Naive thymus-derived CD4-positive, alpha-beta T cell (primary cell): ENCODE results near the gene JMJD7. TPM values are rescaled to one million over a fixed set of nuclear protein-coding genes. Genes with fewer than 3 reads are reported as not detected.

ENCODE experiments used
- ATAC-seq: fragments of 150-1000 bp; cut with Tn5 transposase; 2 replicates; pipeline ENCODE4 v1.10.0; 2021; ENCODE audit warnings: mild to moderate bottlenecking, moderate library complexity
- CTCF ChIA-PET: fragments of 350-600 bp; sonication (Branson Sonifier 250); formaldehyde crosslinking; loops from one replicate; lab custom pipeline; 2021; ENCODE audit warnings: antibody characterized with exemption; lab: Charles Lee
- POLR2A ChIA-PET: fragments of 350-600 bp; sonication (Branson Sonifier 250); formaldehyde crosslinking; loops from one replicate; lab custom pipeline; 2021; ENCODE audit warnings: antibody characterized with exemption, inconsistent platforms; lab: Charles Lee
- DNase-seq, 9 donors: peaks; one replicate each; pipeline versions ENCODE4 v3.0.0 to v3.0.0-alpha.2; 2020 to 2022; ENCODE audit warnings: mixed read lengths in 1 of 9
- H3K27ac ChIP-seq: one replicate; pipeline ENCODE4 v1.7.0; 2013; ENCODE audit warnings: mild to moderate bottlenecking, low read depth, low read length, moderate library complexity
- H3K27me3 ChIP-seq, 2 donors: one replicate each; pipeline ENCODE4 v1.7.0; 2013; ENCODE audit warnings: low read length in 2 of 2, mild to moderate bottlenecking in 2 of 2, moderate library complexity in 2 of 2; ENCODE audit not compliant: control insufficient read depth in 2 of 2, insufficient read depth in 2 of 2
- H3K36me3 ChIP-seq, 3 experiments: 1 replicate in 2 of 3; 2 replicates in 1 of 3; pipeline ENCODE4 v1.7.0; 2013; ENCODE audit warnings: low read length in 3 of 3, mild to moderate bottlenecking in 3 of 3, moderate library complexity in 1 of 3; ENCODE audit not compliant: insufficient read depth in 3 of 3, control insufficient read depth in 2 of 3
- H3K4me1 ChIP-seq, 2 donors: one replicate each; pipeline ENCODE4 v1.7.0; 2013; ENCODE audit warnings: low read length in 2 of 2, mild to moderate bottlenecking in 2 of 2, moderate library complexity in 1 of 2; ENCODE audit not compliant: control insufficient read depth in 2 of 2, insufficient read depth in 2 of 2
- H3K4me3 ChIP-seq: 2 replicates; pipeline ENCODE4 v1.7.0; 2013; ENCODE audit warnings: mild to moderate bottlenecking, low read length
- H3K9me3 ChIP-seq, 3 experiments: 1 replicate in 2 of 3; 2 replicates in 1 of 3; pipeline ENCODE4 v1.7.0; 2013; ENCODE audit warnings: low read length in 3 of 3; ENCODE audit not compliant: control insufficient read depth in 2 of 3
- H3K27ac Mint-ChIP-seq, 9 donors: one replicate each; pipeline ENCODE4 v1.8.0; 2020 to 2022; ENCODE audit warnings: mixed read lengths in 9 of 9, mild to moderate bottlenecking in 8 of 9, moderate library complexity in 5 of 9, inconsistent platforms in 2 of 9
- H3K27me3 Mint-ChIP-seq, 5 donors: one replicate each; pipeline ENCODE4 v1.8.0; 2021 to 2022; ENCODE audit warnings: mixed read lengths in 5 of 5, mild to moderate bottlenecking in 1 of 5
- H3K36me3 Mint-ChIP-seq, 5 donors: one replicate each; pipeline ENCODE4 v1.8.0; 2020 to 2022; ENCODE audit warnings: mixed read lengths in 5 of 5, mild to moderate bottlenecking in 3 of 5, inconsistent platforms in 1 of 5
- H3K4me1 Mint-ChIP-seq, 7 donors: one replicate each; pipeline ENCODE4 v1.8.0; 2020 to 2022; ENCODE audit warnings: mixed read lengths in 7 of 7, mild to moderate bottlenecking in 3 of 7, inconsistent platforms in 1 of 7
- H3K4me3 Mint-ChIP-seq, 10 donors: one replicate each; pipeline ENCODE4 v1.8.0; 2020 to 2022; ENCODE audit warnings: mild to moderate bottlenecking in 10 of 10, mixed read lengths in 10 of 10, moderate library complexity in 6 of 10, inconsistent platforms in 2 of 10
- H3K9me3 Mint-ChIP-seq, 11 donors: one replicate each; pipeline ENCODE4 v1.8.0; 2020 to 2022; ENCODE audit warnings: mixed read lengths in 11 of 11, mild to moderate bottlenecking in 4 of 11, inconsistent platforms in 1 of 11, moderate library complexity in 1 of 11
- intact Hi-C, 2 donors: fragments of 100-400 bp; cut with micrococcal nuclease; formaldehyde crosslinking; loops; one replicate each; pipeline ENCODE4 v1.15.1; 2023
- polyA plus RNA-seq, 2 donors: library from polyadenylated mRNA; unstranded; fragments of 300-500 nt; fragmentation: Illumina TruSeq; gene quantifications; one replicate each; pipeline ENCODE4 v1.2.3, GENCODE V29; 2021
- total RNA-seq, 6 experiments: library from RNA in 5 of 6; stranded (reverse) in 5 of 6; gene quantifications; 1 replicate in 5 of 6; 2 replicates in 1 of 6; pipeline ENCODE4 v1.2.3 and lab custom pipeline; 2021 to 2026

JMJD7 gene
- total and polyA plus RNA-seq, 7 experiments from 2014 or later = 22.4 to 83.7 (median 36.4) TPM

DNA sequence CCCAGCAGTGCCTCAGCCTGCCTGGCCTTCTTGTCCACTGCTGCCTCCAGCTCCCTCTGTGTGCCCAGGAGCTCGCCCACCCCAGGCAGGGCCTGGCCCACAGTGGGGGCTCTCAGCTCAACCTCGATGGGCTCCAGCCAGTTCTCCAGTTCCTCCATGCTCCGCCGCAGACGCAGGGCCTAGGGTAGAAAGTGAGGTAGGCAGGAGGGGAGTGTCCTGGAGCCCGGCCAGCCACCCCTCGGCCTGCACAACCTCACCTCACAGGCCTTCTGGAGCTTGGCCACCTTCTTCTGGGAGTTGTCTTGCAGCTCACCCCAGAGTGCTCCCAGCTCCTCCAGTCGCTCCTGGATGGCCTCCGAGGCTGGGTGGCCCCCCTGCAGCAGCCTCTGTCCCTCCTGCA is 29.4 kb downstream of the JMJD7 start:
- no peak overlapping the region for H3K4me3 ChIP-seq
- intact Hi-C loops = no loop called here
- no peaks in the 10 kb centered on the region for H3K36me3 ChIP-seq
- DNase-seq (no peak), ATAC-seq (no peak)
- Mint-ChIP-seq H3K4me3 (no peak overlapping the region), H3K4me1 (peaks cover 4 to 13% (median 6%) of the 10 kb centered on the region in 7 donors), H3K27me3 (no peaks in the 10 kb centered on the region), H3K36me3 (no peaks in the 10 kb centered on the region), H3K9me3 (no peaks in the 10 kb centered on the region), H3K27ac (no peak overlapping the region)
- H3K27ac ChIP-seq = no peak overlapping the region
- ChIA-PET POLR2A (no interaction called here), CTCF (interaction anchor here (0.5 kb wide), 1 partner anchor 46 kb away, joined by 4 read pairs; no protein-coding TSS in a partner anchor)
- H3K4me1 ChIP-seq = no peaks in the 10 kb centered on the region
- H3K9me3 ChIP-seq = no peaks in the 10 kb centered on the region
- no peaks in the 10 kb centered on the region for H3K27me3 ChIP-seq

DNA sequence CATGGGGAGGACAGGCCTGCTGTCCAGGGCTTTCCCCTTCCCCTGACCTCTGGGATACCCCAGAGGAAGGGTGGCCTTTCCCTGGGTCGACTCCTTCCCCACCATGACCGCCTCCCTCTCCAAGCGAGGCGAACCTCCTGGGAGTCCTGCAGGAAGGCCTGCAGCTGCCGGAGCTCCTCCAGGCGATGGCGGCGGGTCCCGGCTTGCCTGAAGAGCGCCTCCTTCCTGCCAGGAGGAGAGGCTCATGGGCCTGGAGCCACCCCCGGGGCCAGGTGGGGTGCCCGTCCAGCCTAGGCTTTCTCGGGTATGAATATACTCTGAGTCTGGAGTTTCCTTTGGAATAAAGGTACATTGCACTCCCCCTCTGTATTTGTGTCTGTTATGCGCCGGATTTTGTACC is 30.9 kb downstream of the JMJD7 start:
- intact Hi-C loops = no loop called here
- no peaks in the 10 kb centered on the region for H3K9me3 Mint-ChIP-seq
- no peaks in the 10 kb centered on the region for H3K4me1 ChIP-seq
- POLR2A ChIA-PET = no interaction called here
- ATAC-seq = no peak
- CTCF ChIA-PET = no interaction called here
- H3K27me3 ChIP-seq = no peaks in the 10 kb centered on the region
- H3K27ac ChIP-seq = no peak overlapping the region
- H3K4me1 Mint-ChIP-seq = peaks cover 4 to 16% (median 6%) of the 10 kb centered on the region in 7 donors
- H3K36me3 ChIP-seq = no peaks in the 10 kb centered on the region
- DNase-seq = no peak
- no peaks in the 10 kb centered on the region for H3K27me3 Mint-ChIP-seq
- no peaks in the 10 kb centered on the region for H3K9me3 ChIP-seq
- no peaks in the 10 kb centered on the region for H3K36me3 Mint-ChIP-seq
- no peak overlapping the region for H3K4me3 ChIP-seq
- no peak overlapping the region for H3K4me3 Mint-ChIP-seq
- no peak overlapping the region for H3K27ac Mint-ChIP-seq

DNA sequence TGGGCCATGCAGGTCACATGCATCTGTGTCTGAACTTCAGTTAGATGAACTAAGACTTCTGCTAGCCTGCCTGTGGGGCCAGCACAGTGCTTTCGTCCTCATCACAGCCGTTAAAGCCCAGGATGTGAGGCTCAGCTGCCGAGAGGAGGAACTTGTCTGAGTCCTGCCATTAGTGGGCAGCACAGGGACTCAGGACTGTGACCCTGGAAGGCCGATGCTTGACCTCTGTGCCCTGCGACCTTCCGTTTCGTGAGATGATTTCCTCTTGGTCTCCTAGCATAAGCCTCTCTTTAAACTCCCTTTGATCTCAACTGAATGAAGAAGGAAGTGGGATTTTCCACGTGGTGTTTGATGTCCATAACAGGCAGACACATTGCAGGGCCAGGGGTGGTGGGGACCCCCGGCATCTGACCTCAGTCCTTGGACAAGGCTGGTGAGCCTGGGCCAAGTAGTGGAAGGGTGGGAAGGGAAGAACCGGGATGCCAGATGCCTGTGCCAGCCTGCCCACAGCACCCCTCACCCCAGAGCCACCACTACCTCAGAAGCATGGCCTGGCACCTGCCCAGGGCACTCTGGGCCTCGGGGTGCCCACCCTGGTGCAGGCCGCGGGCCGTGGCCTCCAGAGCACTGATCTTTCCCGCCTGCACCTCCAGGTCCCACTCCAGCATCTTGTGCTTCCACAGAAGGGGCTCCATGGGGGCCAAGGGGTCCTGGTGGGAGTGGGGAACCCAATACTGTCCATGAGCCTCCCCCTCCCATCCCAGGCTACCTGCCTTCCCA is 32.3 kb downstream of the JMJD7 start:
- DNase-seq (no peak), ATAC-seq (peak; percentile 53)
- Histone ChIP-seq H3K4me1 (no peaks in the 10 kb centered on the region), H3K36me3 (no peaks in the 10 kb centered on the region), H3K9me3 (no peaks in the 10 kb centered on the region), H3K27me3 (no peaks in the 10 kb centered on the region), H3K27ac (no peak overlapping the region), H3K4me3 (no peak overlapping the region)
- Mint-ChIP-seq H3K27ac (no peak overlapping the region), H3K4me1 (peaks cover 4 to 16% (median 6%) of the 10 kb centered on the region in 7 donors), H3K9me3 (no peaks in the 10 kb centered on the region), H3K4me3 (no peak overlapping the region), H3K36me3 (no peaks in the 10 kb centered on the region), H3K27me3 (no peaks in the 10 kb centered on the region)
- POLR2A ChIA-PET = interaction anchor here (1.1 kb wide), 1 partner anchor 83 kb away, joined by 3 read pairs; no protein-coding TSS in a partner anchor
- intact Hi-C loops = no loop called here
- CTCF ChIA-PET = no interaction called here

DNA sequence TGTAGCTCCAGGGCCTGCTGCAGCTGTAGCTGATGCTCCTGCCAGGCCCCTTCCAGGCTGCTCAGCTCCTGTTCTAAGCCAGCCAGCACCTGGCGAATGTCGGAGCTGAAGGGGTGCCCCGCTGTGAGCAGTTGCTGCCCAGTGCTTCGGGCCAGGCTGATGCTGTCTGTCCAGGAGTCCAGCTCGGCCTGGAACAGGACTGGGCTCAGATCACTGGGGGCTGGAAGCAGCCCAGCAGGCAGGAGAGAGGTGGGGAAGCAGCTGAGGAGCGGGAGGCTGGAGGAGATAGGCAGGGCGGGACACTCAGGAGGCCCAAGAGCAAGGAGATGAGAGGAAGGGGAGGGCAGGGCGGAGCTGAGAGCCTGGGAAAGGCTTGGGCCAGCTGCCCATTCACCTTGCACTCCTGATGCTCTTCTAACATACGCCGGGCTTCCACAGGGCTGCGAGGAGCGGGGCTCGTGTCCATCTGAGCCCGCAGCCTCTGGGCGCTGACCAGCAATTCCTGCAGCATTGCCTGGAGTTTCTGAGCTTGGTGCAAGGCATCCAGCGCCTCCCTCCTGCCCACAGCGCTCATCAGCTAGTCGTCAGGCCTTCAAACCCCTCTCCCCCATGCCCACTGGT is 34.0 kb downstream of the JMJD7 start:
- H3K4me3 Mint-ChIP-seq = no peak overlapping the region
- no peaks in the 10 kb centered on the region for H3K9me3 Mint-ChIP-seq
- H3K4me3 ChIP-seq = no peak overlapping the region
- no peaks in the 10 kb centered on the region for H3K36me3 Mint-ChIP-seq
- H3K4me1 ChIP-seq = no peaks in the 10 kb centered on the region
- H3K27ac Mint-ChIP-seq = no peak overlapping the region
- H3K27ac ChIP-seq = no peak overlapping the region
- CTCF ChIA-PET = interaction anchor here (1.0 kb wide), 1 partner anchor 45 kb away, joined by 3 read pairs; no protein-coding TSS in a partner anchor
- H3K9me3 ChIP-seq = no peaks in the 10 kb centered on the region
- intact Hi-C loops = no loop called here
- POLR2A ChIA-PET = interaction anchor here (0.9 to 1.1 kb wide), 3 partner anchors 9 to 81 kb away, joined by 3 read pairs; no protein-coding TSS in a partner anchor
- ATAC-seq (no peak), DNase-seq (no peak)
- no peaks in the 10 kb centered on the region for H3K36me3 ChIP-seq
- H3K27me3 ChIP-seq = no peaks in the 10 kb centered on the region
- H3K27me3 Mint-ChIP-seq = no peaks in the 10 kb centered on the region
- peaks cover 4 to 16% (median 6%) of the 10 kb centered on the region in 7 donors for H3K4me1 Mint-ChIP-seq

DNA sequence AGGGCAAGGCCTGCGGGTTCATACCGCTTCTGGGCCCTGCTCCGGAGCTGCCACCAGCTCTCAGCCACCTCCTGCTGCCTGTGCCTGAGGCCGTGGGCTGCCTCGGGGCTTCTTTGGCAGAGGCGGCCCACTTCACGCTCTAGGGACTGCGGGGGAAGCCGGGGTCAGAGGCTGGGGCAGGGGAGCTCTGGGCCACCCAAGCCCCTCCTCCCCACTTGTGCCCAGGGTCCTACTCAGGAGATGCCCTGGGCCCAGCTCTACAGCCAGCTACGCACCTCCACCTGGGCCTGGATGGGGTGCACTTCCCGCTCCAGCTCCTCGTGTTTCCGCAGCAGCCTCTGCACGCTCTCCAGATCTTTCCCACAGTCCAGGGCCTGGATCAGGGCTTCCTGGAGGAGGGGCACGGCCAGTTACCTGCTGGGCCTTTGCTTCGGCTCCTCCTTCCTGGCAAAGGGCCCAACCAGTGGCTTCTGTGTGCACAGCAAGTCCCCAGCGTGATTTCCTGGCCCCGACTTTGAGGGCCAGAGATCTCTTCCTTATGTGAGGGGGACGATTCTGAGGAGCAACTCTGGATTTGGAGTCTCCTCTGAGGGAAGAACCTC is 34.7 kb downstream of the JMJD7 start:
- Mint-ChIP-seq H3K27ac (peak overlapping the region in 2 of 9 donors; percentile 46 to 52), H3K4me3 (no peak overlapping the region), H3K9me3 (no peaks in the 10 kb centered on the region), H3K27me3 (no peaks in the 10 kb centered on the region), H3K4me1 (peaks cover 4 to 16% (median 6%) of the 10 kb centered on the region in 7 donors), H3K36me3 (no peaks in the 10 kb centered on the region)
- H3K4me1 ChIP-seq = no peaks in the 10 kb centered on the region
- no peaks in the 10 kb centered on the region for H3K27me3 ChIP-seq
- ATAC-seq (no peak), DNase-seq (no peak)
- intact Hi-C loops = no loop called here
- no peaks in the 10 kb centered on the region for H3K9me3 ChIP-seq
- H3K27ac ChIP-seq = no peak overlapping the region
- H3K36me3 ChIP-seq = no peaks in the 10 kb centered on the region
- CTCF ChIA-PET = interaction anchor here (0.6 to 1.0 kb wide), 2 partner anchors 28 to 44 kb away, joined by 3 read pairs; no protein-coding TSS in a partner anchor
- POLR2A ChIA-PET = no interaction called here
- no peak overlapping the region for H3K4me3 ChIP-seq

DNA sequence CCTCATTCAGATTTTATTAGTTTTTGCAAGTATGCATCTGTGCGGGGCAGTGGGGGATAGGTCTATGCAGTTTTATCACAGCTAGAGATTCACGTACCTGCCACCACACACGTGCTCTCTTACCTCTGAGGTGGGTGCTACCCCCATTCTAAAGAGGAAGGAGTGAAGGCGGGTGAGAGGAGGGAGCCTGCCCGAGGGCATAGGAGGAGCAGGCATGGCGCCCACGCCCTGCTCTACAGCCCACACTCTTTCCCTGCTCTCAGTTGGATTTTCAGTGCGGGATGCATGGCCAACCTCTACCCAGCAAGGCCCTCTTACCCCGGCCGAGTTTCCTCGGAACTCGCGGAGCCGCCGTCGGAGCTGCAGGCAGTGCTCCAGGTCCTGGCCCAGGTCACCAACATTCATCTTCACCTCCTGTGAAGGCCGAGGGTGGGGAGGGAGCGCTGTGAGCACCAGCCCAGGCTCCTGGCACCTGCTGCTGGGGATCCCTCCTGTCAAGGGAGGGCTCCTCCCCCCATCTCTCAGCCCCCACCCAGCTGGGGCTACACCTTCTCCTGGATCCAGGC is 37.7 kb downstream of the JMJD7 start:
- DNase-seq = no peak
- no peaks in the 10 kb centered on the region for H3K27me3 Mint-ChIP-seq
- POLR2A ChIA-PET = interaction anchor here (0.7 to 1.1 kb wide), 2 partner anchors 9 to 34 kb away, joined by 3 read pairs; no protein-coding TSS in a partner anchor
- H3K9me3 Mint-ChIP-seq = peaks cover 0 to 1% (median 0%) of the 10 kb centered on the region in 11 donors
- H3K4me1 ChIP-seq = no peaks in the 10 kb centered on the region
- no peaks in the 10 kb centered on the region for H3K36me3 Mint-ChIP-seq
- ATAC-seq = no peak
- H3K9me3 ChIP-seq = no peaks in the 10 kb centered on the region
- intact Hi-C loops = no loop called here
- no peaks in the 10 kb centered on the region for H3K36me3 ChIP-seq
- no peaks in the 10 kb centered on the region for H3K27me3 ChIP-seq
- no peak overlapping the region for H3K4me3 ChIP-seq
- no peak overlapping the region for H3K4me3 Mint-ChIP-seq
- no peak overlapping the region for H3K27ac ChIP-seq
- peaks cover 3 to 12% (median 7%) of the 10 kb centered on the region in 7 donors for H3K4me1 Mint-ChIP-seq
- CTCF ChIA-PET = no interaction called here
- H3K27ac Mint-ChIP-seq = no peak overlapping the region
